ENCODE data around the gene HEATR3.

The HEATR3 gene

DNA sequence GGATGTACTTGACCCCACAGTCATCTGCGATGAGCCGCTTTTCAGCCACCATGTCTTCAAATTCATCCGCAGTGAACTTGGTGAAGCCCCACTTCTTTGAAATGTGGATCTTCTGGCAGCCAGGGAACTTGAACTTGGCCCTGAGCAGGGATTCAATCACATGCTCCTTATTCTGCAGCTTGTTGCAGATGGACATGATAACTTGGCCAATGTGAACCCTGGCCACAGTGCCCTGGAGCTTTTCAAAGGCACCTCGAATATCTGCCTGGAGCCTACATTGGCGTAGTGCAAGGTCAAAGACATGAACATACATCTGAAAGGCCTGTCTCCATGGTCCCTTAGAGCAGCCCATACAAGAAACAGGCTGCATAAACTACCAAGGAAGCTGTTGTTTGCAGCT lies 85.6 kb downstream of the HEATR3 start:
- peaks cover 5% of the 10 kb centered on the region; the same call in 1 of the 2 replicates for H3K36me3 ChIP-seq
- no peak overlapping the region for H3K27ac ChIP-seq
- H3K27me3 ChIP-seq (ENCODE audit: insufficient read depth, low read depth, severe bottlenecking), result no peaks in the 10 kb centered on the region
- no peak overlapping the region for H3K4me3 ChIP-seq (ENCODE audit: low read depth, low read length)
- H3K9me3 ChIP-seq (ENCODE audit: severe bottlenecking), result no peaks in the 10 kb centered on the region
- DNase-seq, result no peak
- TF ChIP-seq, protein P1, sequence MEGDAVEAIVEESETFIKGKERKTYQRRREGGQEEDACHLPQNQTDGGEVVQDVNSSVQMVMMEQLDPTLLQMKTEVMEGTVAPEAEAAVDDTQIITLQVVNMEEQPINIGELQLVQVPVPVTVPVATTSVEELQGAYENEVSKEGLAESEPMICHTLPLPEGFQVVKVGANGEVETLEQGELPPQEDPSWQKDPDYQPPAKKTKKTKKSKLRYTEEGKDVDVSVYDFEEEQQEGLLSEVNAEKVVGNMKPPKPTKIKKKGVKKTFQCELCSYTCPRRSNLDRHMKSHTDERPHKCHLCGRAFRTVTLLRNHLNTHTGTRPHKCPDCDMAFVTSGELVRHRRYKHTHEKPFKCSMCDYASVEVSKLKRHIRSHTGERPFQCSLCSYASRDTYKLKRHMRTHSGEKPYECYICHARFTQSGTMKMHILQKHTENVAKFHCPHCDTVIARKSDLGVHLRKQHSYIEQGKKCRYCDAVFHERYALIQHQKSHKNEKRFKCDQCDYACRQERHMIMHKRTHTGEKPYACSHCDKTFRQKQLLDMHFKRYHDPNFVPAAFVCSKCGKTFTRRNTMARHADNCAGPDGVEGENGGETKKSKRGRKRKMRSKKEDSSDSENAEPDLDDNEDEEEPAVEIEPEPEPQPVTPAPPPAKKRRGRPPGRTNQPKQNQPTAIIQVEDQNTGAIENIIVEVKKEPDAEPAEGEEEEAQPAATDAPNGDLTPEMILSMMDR (IDR thresholded peaks at IDR 0.05; ENCODE audit: low read depth, low read length), result no peak

DNA sequence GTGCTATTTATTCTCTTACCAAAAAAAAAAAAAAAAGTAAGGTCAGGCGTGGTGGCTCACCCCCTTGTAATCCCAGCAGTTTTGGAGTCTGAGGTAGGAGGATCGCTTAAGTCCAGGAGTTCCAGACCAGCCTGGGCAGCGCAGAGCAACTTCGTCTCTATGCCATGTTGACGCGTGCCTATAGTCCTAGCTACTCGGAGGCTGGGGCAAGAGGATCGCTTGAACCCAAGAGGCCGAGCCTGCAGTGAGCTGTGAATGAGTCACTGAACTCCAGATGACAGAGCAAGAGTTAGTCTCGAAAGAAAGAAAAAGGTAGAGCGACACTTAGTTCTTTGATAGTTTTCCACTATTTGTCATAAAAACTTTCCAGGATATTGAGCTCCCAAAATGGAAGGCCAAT lies 86.0 kb downstream of the HEATR3 start:
- no peak overlapping the region for H3K27ac ChIP-seq
- no peaks in the 10 kb centered on the region for H3K27me3 ChIP-seq (ENCODE audit: insufficient read depth, low read depth, severe bottlenecking)
- H3K9me3 ChIP-seq (ENCODE audit: severe bottlenecking), result no peaks in the 10 kb centered on the region
- no peak overlapping the region for H3K4me3 ChIP-seq (ENCODE audit: low read depth, low read length)
- H3K36me3 ChIP-seq, result peaks cover 5% of the 10 kb centered on the region; the same call in 1 of the 2 replicates
- DNase-seq, result no peak
- TF ChIP-seq, protein P1 (IDR thresholded peaks at IDR 0.05; ENCODE audit: low read depth, low read length), result no peak

DNA sequence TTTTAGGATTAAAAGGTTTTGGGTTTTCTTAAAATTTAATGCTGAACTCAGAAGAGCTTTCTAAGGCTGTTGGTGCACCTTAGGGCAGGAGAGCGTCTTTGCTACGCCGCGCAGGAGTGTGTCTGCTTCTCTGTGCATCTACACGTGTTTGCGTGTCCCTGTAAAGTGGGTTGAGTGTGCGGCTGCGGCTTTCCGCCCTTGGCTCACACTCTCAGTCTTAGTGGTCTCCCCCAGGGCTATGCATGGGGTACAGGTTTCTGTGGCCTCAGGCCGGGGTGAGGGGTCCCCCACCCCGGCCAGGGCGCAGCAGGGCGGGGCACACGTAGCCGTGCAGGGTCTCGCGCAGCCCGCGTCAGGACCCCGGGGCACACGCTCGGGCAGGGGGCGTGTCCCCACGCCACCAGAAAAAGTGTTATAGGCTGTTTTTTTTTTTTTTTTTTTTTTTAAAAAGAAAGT lies 86.6 kb downstream of the HEATR3 start:
- TF ChIP-seq, protein P1 (IDR thresholded peaks at IDR 0.05; ENCODE audit: low read depth, low read length), result no peak
- Histone ChIP-seq H3K36me3 (peaks cover 5% of the 10 kb centered on the region; the same call in 1 of the 2 replicates), H3K9me3 (ENCODE audit: severe bottlenecking) (no peaks in the 10 kb centered on the region), H3K27me3 (ENCODE audit: insufficient read depth, low read depth, severe bottlenecking) (no peaks in the 10 kb centered on the region), H3K27ac (peak overlapping the region; percentile 99), H3K4me3 (ENCODE audit: low read depth, low read length) (peak overlapping the region; percentile 75)
- DNase-seq, result peak; percentile 31

DNA sequence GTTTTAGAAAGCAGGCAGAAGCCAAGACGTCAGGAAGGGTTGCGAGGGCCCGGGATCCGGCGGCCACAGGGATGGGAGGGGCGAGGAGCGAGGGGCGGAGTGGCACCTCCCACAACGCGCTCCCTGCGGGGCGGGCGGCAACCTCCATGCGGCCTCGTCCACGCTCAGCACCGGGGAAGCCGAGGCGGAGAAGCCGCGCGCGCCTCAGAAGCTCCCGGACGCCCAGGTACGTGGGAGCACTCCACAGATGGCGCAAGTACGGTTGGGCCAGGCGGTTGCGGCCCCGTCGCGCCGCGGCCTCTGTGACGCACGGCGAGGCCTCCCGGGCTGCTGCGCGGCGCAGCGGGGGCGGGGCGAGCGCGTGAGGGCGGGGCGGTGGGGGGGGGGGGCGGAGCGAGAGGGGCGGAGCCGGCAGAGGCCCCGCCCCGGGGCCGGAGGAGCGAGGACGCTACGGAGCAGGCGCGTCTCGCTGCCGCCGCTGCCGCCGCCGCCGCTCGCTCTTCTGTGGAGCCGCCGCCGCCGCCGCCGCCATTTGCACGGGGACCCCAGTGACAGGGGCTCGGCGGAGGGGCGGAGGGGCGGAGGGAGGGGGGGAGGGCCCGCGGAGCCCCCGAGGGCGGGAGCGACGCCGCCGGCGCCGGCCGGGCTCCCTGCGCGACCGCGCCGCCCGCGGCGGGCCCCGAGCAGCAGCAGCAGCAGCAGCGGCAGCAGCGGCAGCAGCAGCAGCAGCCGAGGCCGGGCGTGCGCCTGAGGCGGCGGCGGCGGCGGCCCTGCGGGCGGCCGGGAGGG lies 87.2 kb downstream of the HEATR3 start, which contains the start of gene TENT4B:
Gene TENT4B (plus strand): TSS at position 500 of the 789 bp plus-strand sequence. CDS start 316 bp downstream, outside the sequence.
- TF ChIP-seq, protein P1 (IDR thresholded peaks at IDR 0.05; ENCODE audit: low read depth, low read length), result no peak
- H3K27ac ChIP-seq, result peak within 1 kb of the TSS; percentile 99
- peak within 1 kb of the TSS; percentile 86 for H3K4me3 ChIP-seq (ENCODE audit: low read depth, low read length)
- peaks cover 6% of the 10 kb centered on the region; the same call in 1 of the 2 replicates for H3K36me3 ChIP-seq
- no peaks in the 10 kb centered on the region for H3K27me3 ChIP-seq (ENCODE audit: insufficient read depth, low read depth, severe bottlenecking)
- DNase-seq, result peak; percentile 79
- H3K9me3 ChIP-seq (ENCODE audit: severe bottlenecking), result no peaks in the 10 kb centered on the region

DNA sequence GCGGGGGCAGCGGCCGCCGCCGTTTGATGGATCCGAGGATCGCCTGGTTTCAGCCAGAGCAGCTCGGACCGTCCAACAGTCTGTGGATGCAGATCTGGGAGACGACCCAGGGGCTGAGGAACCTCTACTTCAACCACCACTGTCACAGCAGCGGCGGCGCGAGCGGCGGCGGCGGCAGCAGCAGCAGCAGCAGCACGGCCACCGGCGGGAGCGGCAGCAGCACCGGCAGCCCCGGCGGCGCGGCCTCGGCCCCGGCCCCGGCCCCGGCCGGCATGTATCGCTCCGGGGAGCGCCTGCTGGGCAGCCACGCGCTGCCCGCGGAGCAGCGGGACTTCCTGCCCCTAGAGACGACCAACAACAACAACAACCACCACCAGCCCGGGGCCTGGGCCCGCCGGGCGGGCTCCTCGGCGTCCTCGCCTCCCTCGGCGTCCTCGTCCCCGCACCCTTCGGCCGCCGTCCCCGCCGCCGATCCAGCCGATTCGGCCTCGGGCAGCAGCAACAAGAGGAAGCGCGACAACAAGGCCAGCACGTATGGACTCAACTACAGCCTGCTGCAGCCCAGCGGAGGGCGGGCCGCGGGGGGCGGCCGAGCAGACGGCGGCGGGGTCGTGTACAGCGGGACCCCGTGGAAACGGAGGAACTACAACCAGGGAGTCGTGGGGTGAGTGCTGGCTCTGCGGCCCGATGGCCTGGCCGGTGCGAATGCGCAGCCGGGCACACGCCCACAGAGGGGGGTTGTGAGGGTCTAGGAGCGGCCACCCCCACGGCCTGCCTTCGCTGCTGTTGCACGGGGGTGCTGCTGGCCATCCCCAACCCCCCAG lies 88.0 kb downstream of the HEATR3 start:
- TF ChIP-seq, protein P1 (IDR thresholded peaks at IDR 0.05; ENCODE audit: low read depth, low read length), result no peak
- H3K27ac ChIP-seq, result no peak overlapping the region
- DNase-seq, result peak; percentile 13

More for the DNA sequence above, 88.0 kb downstream of the HEATR3 start:
- Histone ChIP-seq H3K4me3 (ENCODE audit: low read depth, low read length) (peak overlapping the region; percentile 86), H3K36me3 (peaks cover 11% of the 10 kb centered on the region; the same call in 1 of the 2 replicates), H3K9me3 (ENCODE audit: severe bottlenecking) (no peaks in the 10 kb centered on the region), H3K27me3 (ENCODE audit: insufficient read depth, low read depth, severe bottlenecking) (no peaks in the 10 kb centered on the region)

All from WERI-Rb-1 (cell line).